Neural progenitor cell (in vitro differentiated cells): Measurements from ENCODE around the gene IMPDH1. TPM values are rescaled to one million over a fixed set of nuclear protein-coding genes. Genes with fewer than 3 reads are reported as not detected.
A peak's percentile ranks its signal among the peaks of the same experiment; 100 is the strongest.

Experiments
- DNase-seq: peaks from one replicate; pipeline ENCODE4 v3.0.0-alpha.2; 2016; ENCODE audit warnings: low spot score
- H2AFZ ChIP-seq: fragments of 200-600 bp; sonication (generic); replicated peaks from 2 replicates; pipeline ENCODE4 v1.6.1; 2016; ENCODE audit warnings: antibody characterized with exemption
- H3F3A ChIP-seq: fragments of 200-600 bp; sonication (generic); 2 replicates; pipeline ENCODE4 v1.6.1; 2016; ENCODE audit warnings: antibody characterized with exemption, low read depth
- H3K27ac ChIP-seq: fragments of 200-600 bp; sonication (generic); 2 replicates; pipeline ENCODE4 v1.5.1; 2016; ENCODE audit warnings: mild to moderate bottlenecking
- H3K27me3 ChIP-seq: fragments of 200-600 bp; sonication (generic); 2 replicates; pipeline ENCODE4 v1.6.1; 2016; ENCODE audit warnings: mild to moderate bottlenecking, moderate library complexity
- H3K36me3 ChIP-seq: fragments of 200-600 bp; sonication (generic); 2 replicates; pipeline ENCODE4 v1.5.1; 2016
- H3K4me1 ChIP-seq: fragments of 200-600 bp; sonication (generic); 2 replicates; pipeline ENCODE4 v1.6.1; 2016; ENCODE audit warnings: mixed run types
- H3K4me2 ChIP-seq: fragments of 200-600 bp; sonication (generic); 2 replicates; pipeline ENCODE4 v1.6.1; 2016
- H3K4me3 ChIP-seq: fragments of 200-600 bp; sonication (generic); 2 replicates; pipeline ENCODE4 v1.5.1; 2016
- H3K79me2 ChIP-seq: fragments of 200-600 bp; sonication (generic); 2 replicates; pipeline ENCODE4 v1.6.1; 2016; ENCODE audit warnings: low read depth
- H3K9ac ChIP-seq: fragments of 200-600 bp; sonication (generic); 2 replicates; pipeline ENCODE4 v1.6.1; 2016
- H3K9me3 ChIP-seq: fragments of 200-600 bp; sonication (generic); 2 replicates; pipeline ENCODE4 v1.5.1; 2016; ENCODE audit warnings: low read depth
- H4K20me1 ChIP-seq: fragments of 200-600 bp; sonication (generic); 2 replicates; pipeline ENCODE4 v1.6.1; 2016; ENCODE audit warnings: low read depth
- H3K27ac Mint-ChIP-seq: 3 replicates; pipeline ENCODE4 v1.8.0; 2021; ENCODE audit warnings: mixed read lengths
- H3K27me3 Mint-ChIP-seq: 2 replicates; pipeline ENCODE4 v1.8.0; 2022; ENCODE audit warnings: low read depth, mild to moderate bottlenecking, inconsistent platforms, moderate library complexity, mixed read lengths; ENCODE audit not compliant: insufficient read depth
- H3K36me3 Mint-ChIP-seq: 3 replicates; pipeline ENCODE4 v1.8.0; 2021; ENCODE audit warnings: mixed read lengths
- H3K4me1 Mint-ChIP-seq: 3 replicates; pipeline ENCODE4 v1.8.0; 2021; ENCODE audit warnings: mixed read lengths
- H3K4me3 Mint-ChIP-seq: 3 replicates; pipeline ENCODE4 v1.8.0; 2021; ENCODE audit warnings: mild to moderate bottlenecking, moderate library complexity, mixed read lengths
- H3K9me3 Mint-ChIP-seq: 3 replicates; pipeline ENCODE4 v1.8.0; 2020; ENCODE audit warnings: mixed read lengths
- EZH2 ChIP-seq: fragments of 200-600 bp; sonication (generic); IDR thresholded peaks from 2 replicates; pipeline ENCODE4 v1.6.1; 2017; ENCODE audit warnings: antibody characterized with exemption, mild to moderate bottlenecking, moderate library complexity
- EZH2phosphoT487 ChIP-seq: fragments of 200-600 bp; sonication (generic); IDR thresholded peaks from 2 replicates; pipeline ENCODE4 v1.6.1; 2017; ENCODE audit warnings: antibody characterized with exemption
- total RNA-seq: library from RNA; depleted of rRNA; stranded (reverse); fragments of >200 nt; gene quantifications from 2 replicates; pipeline ENCODE4 v1.2.3, GENCODE V29; 2015; ENCODE audit warnings: low replicate concordance
- TF ChIP-seq, protein P1 (sequence below): fragments of 200-600 bp; sonication (generic); IDR thresholded peaks from 2 replicates; pipeline ENCODE4 v1.5.1; 2017; ENCODE audit warnings: antibody characterized with exemption, mild to moderate bottlenecking

The IMPDH1 gene
- total RNA-seq, 1 donor from 2014 or later, result 17.0 TPM

DNA sequence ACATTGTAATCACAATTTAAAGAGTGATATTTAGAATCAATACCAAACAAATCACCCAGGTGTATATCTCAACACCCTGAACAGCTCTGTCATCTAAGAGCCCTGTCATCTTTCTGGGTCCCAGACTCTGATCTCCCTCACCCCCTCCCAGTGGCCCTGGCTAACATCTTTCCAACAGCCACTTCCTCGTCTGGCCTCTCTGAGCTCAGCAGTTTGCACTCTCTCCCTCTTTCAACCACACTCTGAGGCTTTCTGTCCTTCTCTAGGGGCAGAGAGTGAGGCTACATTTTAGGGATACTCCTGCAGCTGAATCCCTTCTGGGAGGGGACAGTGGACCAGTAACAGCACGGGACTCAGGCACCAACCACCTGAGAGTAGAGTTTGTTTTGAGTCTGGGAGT is 31.1 kb downstream of the IMPDH1 start:
- Mint-ChIP-seq H3K36me3 (no peaks in the 10 kb centered on the region), H3K4me1 (peaks cover 33% of the 10 kb centered on the region), H3K9me3 (peaks cover 2% of the 10 kb centered on the region), H3K27me3 (peaks cover 6% of the 10 kb centered on the region), H3K4me3 (no peak overlapping the region), H3K27ac (no peak overlapping the region)
- H3K27ac ChIP-seq, result no peak overlapping the region
- no peaks in the 10 kb centered on the region for H4K20me1 ChIP-seq
- peaks cover 3% of the 10 kb centered on the region for H3F3A ChIP-seq
- no peaks in the 10 kb centered on the region for H3K9me3 ChIP-seq
- no peaks in the 10 kb centered on the region for H3K27me3 ChIP-seq
- H2AFZ ChIP-seq, result peak overlapping the region; percentile 69
- no peaks in the 10 kb centered on the region for H3K36me3 ChIP-seq
- H3K4me2 ChIP-seq, result no peak overlapping the region
- TF ChIP-seq EZH2phosphoT487 (no peak), EZH2 (no peak)
- TF ChIP-seq, protein P1, sequence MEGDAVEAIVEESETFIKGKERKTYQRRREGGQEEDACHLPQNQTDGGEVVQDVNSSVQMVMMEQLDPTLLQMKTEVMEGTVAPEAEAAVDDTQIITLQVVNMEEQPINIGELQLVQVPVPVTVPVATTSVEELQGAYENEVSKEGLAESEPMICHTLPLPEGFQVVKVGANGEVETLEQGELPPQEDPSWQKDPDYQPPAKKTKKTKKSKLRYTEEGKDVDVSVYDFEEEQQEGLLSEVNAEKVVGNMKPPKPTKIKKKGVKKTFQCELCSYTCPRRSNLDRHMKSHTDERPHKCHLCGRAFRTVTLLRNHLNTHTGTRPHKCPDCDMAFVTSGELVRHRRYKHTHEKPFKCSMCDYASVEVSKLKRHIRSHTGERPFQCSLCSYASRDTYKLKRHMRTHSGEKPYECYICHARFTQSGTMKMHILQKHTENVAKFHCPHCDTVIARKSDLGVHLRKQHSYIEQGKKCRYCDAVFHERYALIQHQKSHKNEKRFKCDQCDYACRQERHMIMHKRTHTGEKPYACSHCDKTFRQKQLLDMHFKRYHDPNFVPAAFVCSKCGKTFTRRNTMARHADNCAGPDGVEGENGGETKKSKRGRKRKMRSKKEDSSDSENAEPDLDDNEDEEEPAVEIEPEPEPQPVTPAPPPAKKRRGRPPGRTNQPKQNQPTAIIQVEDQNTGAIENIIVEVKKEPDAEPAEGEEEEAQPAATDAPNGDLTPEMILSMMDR, result no peak
- H3K9ac ChIP-seq, result no peak overlapping the region
- H3K4me3 ChIP-seq, result no peak overlapping the region
- H3K79me2 ChIP-seq, result no peaks in the 10 kb centered on the region
- H3K4me1 ChIP-seq, result peaks cover 21% of the 10 kb centered on the region
- no peak for DNase-seq

DNA sequence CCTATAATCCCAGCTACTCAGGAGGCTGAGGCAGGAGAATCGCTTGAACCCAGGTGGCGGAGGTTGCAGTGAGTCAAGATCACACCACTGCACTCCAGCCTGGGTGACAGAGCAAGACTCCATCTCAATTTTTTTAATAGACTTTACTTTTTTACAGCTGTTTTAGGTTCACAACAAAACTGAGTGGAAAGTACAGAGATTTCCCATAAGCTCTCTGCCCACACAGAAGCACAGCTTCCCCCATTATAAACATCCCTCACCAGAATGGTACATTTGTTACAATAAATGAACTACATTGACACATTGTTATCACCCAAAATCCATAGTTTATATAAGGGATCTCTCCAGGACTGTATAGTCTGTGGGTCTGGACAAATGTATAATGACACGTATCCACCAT is 33.7 kb downstream of the IMPDH1 start:
- DNase-seq, result no peak
- no peaks in the 10 kb centered on the region for H3K27me3 ChIP-seq

DNA sequence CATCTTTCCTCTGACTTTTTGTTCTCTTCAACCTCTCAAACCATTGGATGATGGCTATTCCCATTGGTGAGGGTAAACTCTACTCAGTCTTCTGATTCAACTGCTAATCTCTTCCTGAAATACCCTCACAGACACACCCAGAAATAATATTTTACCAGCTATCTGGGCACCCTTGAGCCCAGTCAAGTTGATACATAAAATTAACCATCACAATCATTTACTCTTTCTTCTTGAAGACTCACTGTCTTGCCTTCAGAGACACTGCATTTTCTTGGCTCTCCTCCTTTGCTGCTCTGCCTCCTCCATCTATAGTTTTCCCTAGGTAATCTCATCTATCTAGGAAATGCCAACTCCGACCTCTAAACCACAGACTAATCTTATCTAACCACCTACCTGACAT is 35.7 kb downstream of the IMPDH1 start:
- Mint-ChIP-seq H3K27me3 (peaks cover 2% of the 10 kb centered on the region), H3K4me3 (no peak overlapping the region), H3K9me3 (peaks cover 2% of the 10 kb centered on the region), H3K27ac (no peak overlapping the region), H3K36me3 (no peaks in the 10 kb centered on the region), H3K4me1 (peaks cover 7% of the 10 kb centered on the region)
- TF ChIP-seq EZH2, result no peak
- TF ChIP-seq, protein P1, result no peak
- no peak for TF ChIP-seq EZH2phosphoT487
- H3K27ac ChIP-seq, result no peak overlapping the region
- no peaks in the 10 kb centered on the region for H3K4me1 ChIP-seq
- H3K4me3 ChIP-seq, result no peak overlapping the region
- H3K36me3 ChIP-seq, result no peaks in the 10 kb centered on the region
- H3K9me3 ChIP-seq, result no peaks in the 10 kb centered on the region
- H3K27me3 ChIP-seq, result no peaks in the 10 kb centered on the region
- H3K9ac ChIP-seq, result no peak overlapping the region
- no peaks in the 10 kb centered on the region for H4K20me1 ChIP-seq
- no peaks in the 10 kb centered on the region for H3F3A ChIP-seq
- no peak for DNase-seq
- no peaks in the 10 kb centered on the region for H3K79me2 ChIP-seq
- no peak overlapping the region for H3K4me2 ChIP-seq
- no peak overlapping the region for H2AFZ ChIP-seq

More for the DNA sequence above, 33.7 kb downstream of the IMPDH1 start:
- no peaks in the 10 kb centered on the region for H3K36me3 Mint-ChIP-seq
- H3F3A ChIP-seq, result peaks cover 3% of the 10 kb centered on the region
- H3K27me3 Mint-ChIP-seq, result peaks cover 2% of the 10 kb centered on the region
- H3K4me1 ChIP-seq, result peaks cover 16% of the 10 kb centered on the region
- no peak overlapping the region for H3K4me2 ChIP-seq
- no peaks in the 10 kb centered on the region for H3K9me3 ChIP-seq
- H3K4me1 Mint-ChIP-seq, result peaks cover 22% of the 10 kb centered on the region
- H3K36me3 ChIP-seq, result no peaks in the 10 kb centered on the region
- no peak overlapping the region for H3K27ac ChIP-seq
- H4K20me1 ChIP-seq, result no peaks in the 10 kb centered on the region
- no peak overlapping the region for H3K4me3 ChIP-seq
- H3K4me3 Mint-ChIP-seq, result no peak overlapping the region
- no peak overlapping the region for H2AFZ ChIP-seq
- H3K9ac ChIP-seq, result no peak overlapping the region
- peaks cover 2% of the 10 kb centered on the region for H3K9me3 Mint-ChIP-seq
- H3K79me2 ChIP-seq, result no peaks in the 10 kb centered on the region
- TF ChIP-seq EZH2phosphoT487 (no peak), EZH2 (no peak)
- TF ChIP-seq, protein P1, result no peak
- no peak overlapping the region for H3K27ac Mint-ChIP-seq
